Endodermal cell (in vitro differentiated cells): ENCODE measurements around the gene SLC5A11. TPM values are rescaled to one million over a fixed set of nuclear protein-coding genes. Genes with fewer than 3 reads are reported as not detected.
"Not testable (repeated sequence)": the region's sequence is repeated elsewhere in the genome, so short reads cannot be mapped to it uniquely, and the experiment has no call there.

Experiments used
- DNase-seq: peaks from one replicate; pipeline ENCODE4 v3.0.0-alpha.2; 2017
- H3K27ac ChIP-seq: 2 replicates; pipeline ENCODE4 v1.5.1; 2013; ENCODE audit warnings: mild to moderate bottlenecking, low read depth, low read length, moderate library complexity
- H3K27me3 ChIP-seq: 2 replicates; pipeline ENCODE4 v1.6.1; 2013; ENCODE audit warnings: mild to moderate bottlenecking, low read length, moderate library complexity; ENCODE audit not compliant: insufficient read depth, control insufficient read depth, poor library complexity, severe bottlenecking
- H3K36me3 ChIP-seq: 2 replicates; pipeline ENCODE4 v1.7.0; 2013; ENCODE audit warnings: mild to moderate bottlenecking, low read length, moderate library complexity; ENCODE audit not compliant: control insufficient read depth, insufficient read depth
- H3K4me1 ChIP-seq: one replicate; pipeline ENCODE4 v1.7.0; 2013; ENCODE audit warnings: low read length; ENCODE audit not compliant: control insufficient read depth, insufficient read depth
- H3K4me3 ChIP-seq: 2 replicates; pipeline ENCODE4 v1.5.1; 2013; ENCODE audit warnings: mild to moderate bottlenecking, low read length, moderate library complexity
- H3K9ac ChIP-seq: 2 replicates; pipeline ENCODE4 v1.6.1; 2013; ENCODE audit warnings: mild to moderate bottlenecking, low read length, moderate library complexity; ENCODE audit not compliant: poor library complexity, severe bottlenecking; ENCODE audit errors: extremely low read depth
- H3K9me3 ChIP-seq: 2 replicates; pipeline ENCODE4 v1.6.1; 2013; ENCODE audit warnings: mild to moderate bottlenecking, low read length, moderate library complexity; ENCODE audit not compliant: control insufficient read depth
- H3K27ac Mint-ChIP-seq: 2 replicates; pipeline ENCODE4 v1.8.0; 2020; ENCODE audit warnings: mixed read lengths
- H3K27me3 Mint-ChIP-seq: 2 replicates; pipeline ENCODE4 v1.8.0; 2021; ENCODE audit warnings: mild to moderate bottlenecking, mixed read lengths; ENCODE audit not compliant: insufficient read depth
- H3K36me3 Mint-ChIP-seq: 2 replicates; pipeline ENCODE4 v1.8.0; 2020; ENCODE audit warnings: low read depth, mixed read lengths
- H3K4me1 Mint-ChIP-seq: 2 replicates; pipeline ENCODE4 v1.8.0; 2020; ENCODE audit warnings: mixed read lengths
- H3K4me3 Mint-ChIP-seq: 2 replicates; pipeline ENCODE4 v1.8.0; 2020; ENCODE audit warnings: mild to moderate bottlenecking, moderate library complexity, mixed read lengths
- H3K9me3 Mint-ChIP-seq: 2 replicates; pipeline ENCODE4 v1.8.0; 2020; ENCODE audit warnings: mild to moderate bottlenecking, mixed read lengths
- CTCF ChIP-seq: fragments of 200-600 bp; sonication (generic); conservative IDR thresholded peaks from 2 replicates; pipeline ENCODE4 v1.5.0; 2021; ENCODE audit warnings: antibody characterized with exemption, mild to moderate bottlenecking
- WGBS, 2 experiments: methylation state at CpG; one replicate each; pipeline versions ENCODE4 v1.1.5 to v1.1.7; 2013; ENCODE audit warnings: missing lambda C conversion rate in 2 of 2, mixed read lengths in 1 of 2; ENCODE audit not compliant: insufficient coverage in 1 of 2, insufficient read length in 1 of 2; 5-methylcytosine and 5-hydroxymethylcytosine counted together
- total RNA-seq, 2 donors: library from RNA; stranded (reverse); fragmentation: NEBNext Ultra II Directional in 1 of 2; extraction: Animal tissue kit (Norgen Biotek cat#: 25700) in 1 of 2; gene quantifications; 2 replicates in 1 of 2; 3 replicates in 1 of 2; pipeline ENCODE4 v1.2.1, GENCODE V29; 2021

Gene SLC5A11
- total RNA-seq, 2 donors from 2014 or later = 0.29 TPM; not detected in 1

GRCh38 chr16:24844101-24845030 is 1.4 kb upstream of the SLC5A11 start:
- H3K27me3 ChIP-seq = no peaks in the 10 kb centered on the region
- no peaks in the 10 kb centered on the region for H3K9me3 Mint-ChIP-seq
- no peak overlapping the region for H3K9ac ChIP-seq
- no peak overlapping the region for H3K4me3 ChIP-seq
- WGBS, 2 experiments = 84 to 87% methylated on average over 12 to 17 of the region's 17 CpGs
- DNase-seq = peak; percentile 70
- H3K9me3 ChIP-seq = no peaks in the 10 kb centered on the region
- H3K36me3 ChIP-seq = no peaks in the 10 kb centered on the region
- no peaks in the 10 kb centered on the region for H3K4me1 ChIP-seq
- no peak overlapping the region for H3K4me3 Mint-ChIP-seq
- peaks cover 7% of the 10 kb centered on the region for H3K4me1 Mint-ChIP-seq
- H3K27ac ChIP-seq = no peak overlapping the region
- H3K27ac Mint-ChIP-seq = peak overlapping the region; percentile 95
- no peak for TF ChIP-seq CTCF
- H3K36me3 Mint-ChIP-seq = no peaks in the 10 kb centered on the region
- H3K27me3 Mint-ChIP-seq = no peaks in the 10 kb centered on the region

GRCh38 chr16:24845031-24845365 is 765 bp upstream of the SLC5A11 start:
- H3K27ac Mint-ChIP-seq, H3K36me3 Mint-ChIP-seq, H3K4me1 Mint-ChIP-seq, H3K36me3 ChIP-seq, H3K9ac ChIP-seq, H3K4me1 ChIP-seq, DNase-seq, H3K4me3 ChIP-seq, H3K27me3 ChIP-seq, H3K9me3 Mint-ChIP-seq, H3K4me3 Mint-ChIP-seq, H3K27ac ChIP-seq, H3K27me3 Mint-ChIP-seq, H3K9me3 ChIP-seq: not testable (repeated sequence)
- WGBS, 2 experiments = 93 to 100% methylated on average over 2 of the region's 2 CpGs

- Histone ChIP-seq H3K36me3 (no peaks in the 10 kb centered on the region), H3K9me3 (no peaks in the 10 kb centered on the region), H3K4me3 (no peak overlapping the region), H3K27ac (no peak overlapping the region), H3K4me1 (no peaks in the 10 kb centered on the region), H3K9ac (no peak overlapping the region), H3K27me3 (no peaks in the 10 kb centered on the region)
- Mint-ChIP-seq H3K27me3 (no peaks in the 10 kb centered on the region), H3K9me3 (no peaks in the 10 kb centered on the region), H3K27ac (no peak overlapping the region), H3K4me1 (peaks cover 5% of the 10 kb centered on the region), H3K4me3 (no peak overlapping the region), H3K36me3 (no peaks in the 10 kb centered on the region)
- WGBS, 2 experiments = 93 to 96% methylated on average over 4 to 8 of the region's 8 CpGs
- no peak for TF ChIP-seq CTCF
- no peak for DNase-seq
Observed at GRCh38 chr16:24846548-24847357, 990 bp downstream of the SLC5A11 start.
